Measurements from ENCODE around the gene PTPN5. TPM values are rescaled to one million over a fixed set of nuclear protein-coding genes. Genes with fewer than 3 reads are reported as not detected.
A peak's percentile ranks its signal among the peaks of the same experiment; 100 is the strongest.

Gene PTPN5
- total RNA-seq, 4 donors from 2014 or later: 0.15 to 1.7 (median 1.3) TPM; not detected in 1

GRCh38 chr11:18701614-18702216 is 89.9 kb downstream of the PTPN5 start:
- WGBS: 96% methylated on average over 17 of the region's 17 CpGs
- TF ChIP-seq EP300 (IDR thresholded peaks at IDR 0.05): no peak
- no peak for TF ChIP-seq POLR2AphosphoS5 (IDR thresholded peaks at IDR 0.05)
- no peak for TF ChIP-seq POLR2A (IDR thresholded peaks at IDR 0.05)
- no peak for TF ChIP-seq CTCF (IDR thresholded peaks at IDR 0.05)
- Histone ChIP-seq H3K4me3 (no peak overlapping the region), H3K36me3 (peaks cover 13% of the 10 kb centered on the region), H3K9me3 (no peaks in the 10 kb centered on the region), H3K27me3 (no peaks in the 10 kb centered on the region), H3K4me1 (peaks cover 44% of the 10 kb centered on the region), H3K27ac (no peak overlapping the region)
- no peak for DNase-seq (ENCODE audit: low spot score in 2 of 2)

- no peak for DNase-seq (ENCODE audit: low spot score in 2 of 2)
- Histone ChIP-seq H3K36me3 (peaks cover 13% of the 10 kb centered on the region), H3K27ac (no peak overlapping the region), H3K27me3 (no peaks in the 10 kb centered on the region), H3K4me1 (peaks cover 35% of the 10 kb centered on the region), H3K9me3 (no peaks in the 10 kb centered on the region), H3K4me3 (no peak overlapping the region)
- TF ChIP-seq EP300 (IDR thresholded peaks at IDR 0.05): no peak
- TF ChIP-seq POLR2A (IDR thresholded peaks at IDR 0.05): no peak
- no peak for TF ChIP-seq CTCF (IDR thresholded peaks at IDR 0.05)
- TF ChIP-seq POLR2AphosphoS5 (IDR thresholded peaks at IDR 0.05): no peak
- 95% methylated on average over 7 of the region's 7 CpGs for WGBS
These were observed 90.7 kb downstream of the PTPN5 start for GRCh38 chr11:18700872-18701271.

- Histone ChIP-seq H3K4me1 (peaks cover 30% of the 10 kb centered on the region), H3K36me3 (peaks cover 13% of the 10 kb centered on the region), H3K4me3 (no peak overlapping the region), H3K27ac (no peak overlapping the region), H3K27me3 (no peaks in the 10 kb centered on the region), H3K9me3 (no peaks in the 10 kb centered on the region)
- no peak for TF ChIP-seq POLR2A (IDR thresholded peaks at IDR 0.05)
- no peak for TF ChIP-seq POLR2AphosphoS5 (IDR thresholded peaks at IDR 0.05)
- no peak for TF ChIP-seq CTCF (IDR thresholded peaks at IDR 0.05)
- no peak for TF ChIP-seq EP300 (IDR thresholded peaks at IDR 0.05)
- DNase-seq (ENCODE audit: low spot score in 2 of 2): no peak
- WGBS: 38% methylated on average over 1 of the region's 1 CpG
These were observed 91.2 kb downstream of the PTPN5 start for GRCh38 chr11:18700375-18700774.

- peaks cover 25% of the 10 kb centered on the region for H3K4me1 ChIP-seq
- peaks cover 13% of the 10 kb centered on the region for H3K36me3 ChIP-seq
- DNase-seq (ENCODE audit: low spot score in 2 of 2): no peak
- H3K27ac ChIP-seq: no peak overlapping the region
- H3K9me3 ChIP-seq: no peaks in the 10 kb centered on the region
- TF ChIP-seq EP300 (IDR thresholded peaks at IDR 0.05) (no peak), CTCF (IDR thresholded peaks at IDR 0.05) (no peak), POLR2AphosphoS5 (IDR thresholded peaks at IDR 0.05) (no peak), POLR2A (IDR thresholded peaks at IDR 0.05) (no peak)
- WGBS: 62% methylated on average over 2 of the region's 3 CpGs
- peak overlapping the region; percentile 90 for H3K4me3 ChIP-seq
- H3K27me3 ChIP-seq: no peaks in the 10 kb centered on the region
These were observed 91.7 kb downstream of the PTPN5 start for GRCh38 chr11:18699848-18700261.

GRCh38 chr11:18699269-18699596 is 92.4 kb downstream of the PTPN5 start:
- Histone ChIP-seq H3K4me1 (peaks cover 21% of the 10 kb centered on the region), H3K27ac (peak overlapping the region; percentile 88), H3K9me3 (no peaks in the 10 kb centered on the region), H3K27me3 (no peaks in the 10 kb centered on the region), H3K4me3 (peak overlapping the region; percentile 90), H3K36me3 (peaks cover 13% of the 10 kb centered on the region)
- 15% methylated on average over 9 of the region's 9 CpGs for WGBS
- DNase-seq (ENCODE audit: low spot score in 2 of 2): no peak
- no peak for TF ChIP-seq CTCF (IDR thresholded peaks at IDR 0.05)
- TF ChIP-seq POLR2A (IDR thresholded peaks at IDR 0.05): no peak
- no peak for TF ChIP-seq POLR2AphosphoS5 (IDR thresholded peaks at IDR 0.05)
- no peak for TF ChIP-seq EP300 (IDR thresholded peaks at IDR 0.05)
